Gastrocnemius medialis (tissue), 4 donors: Measurements from ENCODE around the gene TNS1. TPM values are rescaled to one million over a fixed set of nuclear protein-coding genes. Genes with fewer than 3 reads are reported as not detected.

Experiments used
- ATAC-seq, 2 donors: fragments of 150-250 bp; one replicate each; pipeline ENCODE4 v1.9.1; 2016
- DNase-seq, 2 donors: peaks; one replicate each; pipeline ENCODE4 v3.0.0-alpha.2; 2019
- H3K27ac ChIP-seq, 4 donors: fragments of 200-600 bp; sonication (generic); 1 replicate in 1 of 4; 2 replicates in 3 of 4; pipeline ENCODE4 v1.5.1; 2016 to 2018; ENCODE audit warnings: mild to moderate bottlenecking in 2 of 4, moderate library complexity in 1 of 4
- H3K27me3 ChIP-seq, 3 donors: fragments of 200-600 bp; sonication (generic) in 2 of 3; 1 replicate in 1 of 3; 2 replicates in 2 of 3; pipeline versions ENCODE4 v1.5.1 to v1.6.0; 2016 to 2019; ENCODE audit warnings: mild to moderate bottlenecking in 1 of 3, moderate library complexity in 1 of 3
- H3K36me3 ChIP-seq, 2 donors: fragments of 200-600 bp; sonication (generic) in 1 of 2; one replicate each; pipeline ENCODE4 v1.5.1; 2017 to 2018
- H3K4me1 ChIP-seq, 2 donors: fragments of 200-600 bp; sonication (generic) in 1 of 2; one replicate each; pipeline ENCODE4 v1.5.1; 2016 to 2017; ENCODE audit warnings: mild to moderate bottlenecking in 2 of 2
- H3K4me3 ChIP-seq, 4 donors: fragments of 200-600 bp; sonication (generic) in 3 of 4; 1 replicate in 1 of 4; 2 replicates in 3 of 4; pipeline ENCODE4 v1.5.1; 2016 to 2019; ENCODE audit warnings: mild to moderate bottlenecking in 2 of 4
- H3K9me3 ChIP-seq, 3 donors: fragments of 200-600 bp; sonication (generic) in 2 of 3; 1 replicate in 1 of 3; 2 replicates in 2 of 3; pipeline ENCODE4 v1.5.1; 2016 to 2019
- POLR2A ChIP-seq, 2 donors: fragments of 450-650 bp; IDR thresholded peaks; one replicate each; pipeline ENCODE4 v1.6.1; 2017; ENCODE audit warnings: antibody characterized with exemption in 2 of 2, mild to moderate bottlenecking in 2 of 2, moderate library complexity in 2 of 2
- in situ Hi-C, 4 donors: fragments of 200-750 bp; cut with MboI; loops; one replicate each; pipeline versions ENCODE4 v1.15.0 to v1.8.0; 2017; ENCODE audit warnings: low sequenced_read_pairs in 4 of 4
- intact Hi-C: fragments of 100-400 bp; cut with DNase I; formaldehyde crosslinking; loops from one replicate; pipeline ENCODE4 v1.15.1; 2023; ENCODE audit warnings: low total_unique reads
- total RNA-seq, 4 donors: library from RNA; depleted of rRNA; stranded (reverse); fragments of >200 nt; gene quantifications; one replicate each; pipeline versions ENCODE4 v1.1.0 to v1.2.3, GENCODE V29; 2016
- TF ChIP-seq, protein P1 (sequence below), 5 experiments: fragments of 450-650 bp in 3 of 5; fragments of 200-600 bp in 2 of 5; sonication (generic) in 2 of 5; IDR thresholded peaks in 4 of 5; conservative IDR thresholded peaks in 1 of 5; 1 replicate in 4 of 5; 2 replicates in 1 of 5; pipeline ENCODE4 v1.5.1; 2016 to 2019; ENCODE audit warnings: antibody characterized with exemption in 5 of 5, mild to moderate bottlenecking in 3 of 5, moderate library complexity in 3 of 5

TNS1 gene
- total RNA-seq, 4 donors from 2014 or later, result 407 to 670 (median 484) TPM

DNA sequence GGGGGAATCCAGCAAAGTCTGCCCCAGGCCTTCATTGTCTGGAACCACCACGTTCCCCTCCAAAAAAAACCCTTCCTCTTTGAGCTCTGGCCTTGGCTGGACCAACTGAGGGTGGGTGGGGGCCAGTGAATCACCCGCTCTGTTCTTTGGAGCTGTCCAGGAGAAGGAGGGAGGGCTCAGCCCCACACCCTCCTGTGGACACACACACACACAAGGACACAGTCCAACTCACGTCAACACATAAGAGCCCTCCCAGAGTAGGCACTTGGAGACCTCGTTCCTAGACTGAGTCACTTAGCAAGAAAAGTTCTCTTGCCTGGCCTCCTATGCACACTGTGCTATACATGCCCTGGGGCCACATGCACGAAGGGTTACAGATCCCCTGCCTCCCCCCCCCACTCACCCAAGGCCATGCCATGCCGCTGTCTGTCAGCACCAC is 1.2 kb upstream of the TNS1 start:
- in situ Hi-C loops, result no loop called here
- peak; percentile 81 to 83 for DNase-seq

DNA sequence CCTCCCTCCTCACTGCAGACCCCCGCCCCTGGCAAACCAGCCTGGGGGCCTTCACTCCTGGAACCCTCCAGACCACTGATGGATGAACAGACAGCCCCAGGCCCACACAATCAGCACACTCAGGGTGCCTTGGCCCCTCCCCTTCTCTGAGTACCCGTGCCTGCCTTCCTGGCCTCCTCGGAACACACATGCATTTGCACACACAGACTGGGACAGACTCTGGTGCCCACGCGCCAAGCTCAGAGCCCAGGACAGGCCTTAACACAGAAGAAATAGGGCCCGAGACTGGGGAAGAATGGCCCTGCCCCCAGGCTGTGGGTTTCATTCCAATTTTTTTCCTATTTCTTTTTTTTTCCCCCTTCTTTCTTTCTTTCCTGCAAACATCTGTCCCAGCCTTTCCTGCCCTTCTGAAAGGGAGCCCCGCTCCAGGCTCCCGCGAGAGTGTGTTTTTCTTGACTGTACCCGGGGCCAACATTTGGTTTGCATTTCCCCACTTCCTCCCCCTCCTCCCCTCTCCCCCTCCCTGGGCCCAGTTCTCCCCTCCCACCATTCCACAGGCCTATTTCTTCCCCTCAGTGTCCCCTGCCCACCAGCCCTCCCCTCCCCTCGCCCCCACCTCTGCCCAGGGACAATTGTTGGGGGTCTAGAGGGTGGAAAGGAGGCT is 618 bp upstream of the TNS1 start:
- H3K4me1 ChIP-seq, result peaks cover 33 to 58% of the 10 kb centered on the region in 2 donors
- ATAC-seq, result peak in 1 of 2 donors; percentile 9
- intact Hi-C loops, result no loop called here

More for the DNA sequence above, 1.2 kb upstream of the TNS1 start:
- TF ChIP-seq, protein P1, sequence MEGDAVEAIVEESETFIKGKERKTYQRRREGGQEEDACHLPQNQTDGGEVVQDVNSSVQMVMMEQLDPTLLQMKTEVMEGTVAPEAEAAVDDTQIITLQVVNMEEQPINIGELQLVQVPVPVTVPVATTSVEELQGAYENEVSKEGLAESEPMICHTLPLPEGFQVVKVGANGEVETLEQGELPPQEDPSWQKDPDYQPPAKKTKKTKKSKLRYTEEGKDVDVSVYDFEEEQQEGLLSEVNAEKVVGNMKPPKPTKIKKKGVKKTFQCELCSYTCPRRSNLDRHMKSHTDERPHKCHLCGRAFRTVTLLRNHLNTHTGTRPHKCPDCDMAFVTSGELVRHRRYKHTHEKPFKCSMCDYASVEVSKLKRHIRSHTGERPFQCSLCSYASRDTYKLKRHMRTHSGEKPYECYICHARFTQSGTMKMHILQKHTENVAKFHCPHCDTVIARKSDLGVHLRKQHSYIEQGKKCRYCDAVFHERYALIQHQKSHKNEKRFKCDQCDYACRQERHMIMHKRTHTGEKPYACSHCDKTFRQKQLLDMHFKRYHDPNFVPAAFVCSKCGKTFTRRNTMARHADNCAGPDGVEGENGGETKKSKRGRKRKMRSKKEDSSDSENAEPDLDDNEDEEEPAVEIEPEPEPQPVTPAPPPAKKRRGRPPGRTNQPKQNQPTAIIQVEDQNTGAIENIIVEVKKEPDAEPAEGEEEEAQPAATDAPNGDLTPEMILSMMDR (IDR thresholded peaks at IDR 0.05 in 4 of 5, conservative IDR thresholded peaks at IDR 0.05 in 1 of 5), result no peak
- no peak for TF ChIP-seq POLR2A (IDR thresholded peaks at IDR 0.05)
- H3K27ac ChIP-seq, result peak overlapping the region; percentile 68 to 78 (median 72)
- H3K4me1 ChIP-seq, result peaks cover 33 to 62% of the 10 kb centered on the region in 2 donors
- peak; percentile 77 to 84 for ATAC-seq
- H3K4me3 ChIP-seq, result no peak overlapping the region
- intact Hi-C loops, result no loop called here
- H3K9me3 ChIP-seq, result no peaks in the 10 kb centered on the region
- H3K36me3 ChIP-seq, result no peaks in the 10 kb centered on the region
- H3K27me3 ChIP-seq, result no peaks in the 10 kb centered on the region

DNA sequence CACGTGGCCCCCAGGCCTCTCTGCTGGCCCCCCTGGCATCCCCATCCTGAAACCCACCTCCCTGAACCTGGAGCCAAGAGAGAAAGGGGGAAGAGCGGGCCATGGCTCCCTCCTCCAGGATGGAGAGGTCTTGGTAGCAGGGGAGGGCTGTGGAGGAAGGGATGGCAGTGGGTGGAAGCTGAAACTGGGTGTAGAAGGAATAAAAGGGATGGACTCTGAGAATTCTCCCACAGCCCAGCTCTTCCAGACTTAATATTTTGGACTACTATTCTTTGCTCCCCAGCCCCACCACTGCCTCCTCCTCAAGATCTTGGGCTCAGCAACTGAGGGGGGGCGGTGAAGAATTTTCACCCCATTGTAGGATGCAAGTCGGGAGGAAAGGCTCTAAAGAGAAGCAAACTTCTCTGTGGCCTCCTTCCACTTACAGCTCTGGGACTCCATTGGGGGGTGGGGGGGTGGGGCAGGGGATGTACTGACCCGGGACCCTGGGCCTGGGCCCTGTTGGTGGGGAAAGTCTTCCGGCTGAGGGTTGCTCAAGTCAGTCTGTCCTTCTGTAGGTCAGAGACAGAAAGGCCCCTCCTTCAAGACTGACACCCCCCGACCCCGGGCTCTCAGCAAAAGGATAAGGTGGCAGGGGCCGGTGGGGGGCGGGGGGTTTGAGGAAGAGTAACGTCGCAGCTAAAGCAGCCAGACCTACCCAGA is 501 bp downstream of the TNS1 start:
- Histone ChIP-seq H3K9me3 (no peaks in the 10 kb centered on the region), H3K36me3 (no peaks in the 10 kb centered on the region), H3K4me3 (peak overlapping the region in 2 of 4 donors; percentile 24 to 28), H3K27me3 (no peaks in the 10 kb centered on the region), H3K27ac (peak overlapping the region; percentile 68 to 78 (median 72)), H3K4me1 (peaks cover 33 to 49% of the 10 kb centered on the region in 2 donors)
- intact Hi-C loops, result no loop called here
- no peak for ATAC-seq
- no peak for DNase-seq
- no peak for TF ChIP-seq POLR2A (IDR thresholded peaks at IDR 0.05)
- TF ChIP-seq, protein P1 (IDR thresholded peaks at IDR 0.05 in 4 of 5, conservative IDR thresholded peaks at IDR 0.05 in 1 of 5), result no peak
- in situ Hi-C loops, result no loop called here

More for the DNA sequence above, 618 bp upstream of the TNS1 start:
- H3K4me3 ChIP-seq, result no peak overlapping the region
- no peaks in the 10 kb centered on the region for H3K27me3 ChIP-seq
- H3K9me3 ChIP-seq, result no peaks in the 10 kb centered on the region
- H3K27ac ChIP-seq, result peak overlapping the region; percentile 68 to 78 (median 72)
- no peak for DNase-seq
- in situ Hi-C loops, result no loop called here
- H3K36me3 ChIP-seq, result no peaks in the 10 kb centered on the region
- no peak for TF ChIP-seq POLR2A (IDR thresholded peaks at IDR 0.05)
- TF ChIP-seq, protein P1 (IDR thresholded peaks at IDR 0.05 in 4 of 5, conservative IDR thresholded peaks at IDR 0.05 in 1 of 5), result no peak

DNA sequence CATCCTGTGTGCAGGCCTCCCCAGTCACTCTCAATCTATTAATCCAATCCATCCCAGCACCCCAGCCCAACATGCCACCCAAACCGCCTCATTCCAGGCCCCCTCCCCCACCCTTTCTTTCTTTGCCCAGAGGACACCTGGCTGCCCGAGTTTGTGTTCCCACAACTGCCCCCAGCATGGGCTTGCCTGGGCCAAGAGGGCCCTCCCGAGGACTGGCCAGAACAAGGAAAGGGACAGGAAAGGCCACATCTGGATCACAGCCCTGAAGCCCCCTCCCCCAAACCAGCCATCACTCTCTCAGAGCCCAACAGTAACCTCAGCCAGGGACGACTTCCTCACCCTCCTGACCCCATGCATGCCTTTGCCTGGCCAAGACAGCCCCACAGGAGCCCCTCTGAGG is 1.2 kb downstream of the TNS1 start:
- no peaks in the 10 kb centered on the region for H3K27me3 ChIP-seq
- DNase-seq (no peak), ATAC-seq (no peak)
- H3K27ac ChIP-seq, result peak overlapping the region; percentile 68 to 78 (median 72)
- no peaks in the 10 kb centered on the region for H3K36me3 ChIP-seq
- peaks cover 38 to 46% of the 10 kb centered on the region in 2 donors for H3K4me1 ChIP-seq
- H3K9me3 ChIP-seq, result no peaks in the 10 kb centered on the region
- in situ Hi-C loops (no loop called here), intact Hi-C loops (no loop called here)
- peak overlapping the region in 2 of 4 donors; percentile 24 to 28 for H3K4me3 ChIP-seq
- TF ChIP-seq POLR2A (IDR thresholded peaks at IDR 0.05), result no peak
- TF ChIP-seq, protein P1 (IDR thresholded peaks at IDR 0.05 in 4 of 5, conservative IDR thresholded peaks at IDR 0.05 in 1 of 5), result no peak
